ENCODE measurements around the gene APLN. TPM values are rescaled to one million over a fixed set of nuclear protein-coding genes. Genes with fewer than 3 reads are reported as not detected.

Gene APLN
- total RNA-seq, 1 donor, result 0.72 TPM

GRCh38 chrX:129596077-129596476 lies 58.7 kb downstream of the APLN start:
- no peaks in the 10 kb centered on the region for H4K20me1 ChIP-seq (ENCODE audit: insufficient read depth, low read length)
- no peak overlapping the region for H2AFZ ChIP-seq (ENCODE audit: low read length)
- H3K79me2 ChIP-seq (ENCODE audit: insufficient read depth, low read length), result no peaks in the 10 kb centered on the region
- no peak for DNase-seq (ENCODE audit: insufficient read length, low spot score, missing footprints)
- no peaks in the 10 kb centered on the region for H3K27me3 ChIP-seq (ENCODE audit: insufficient read depth, low read length)
- no peak overlapping the region for H3K27ac ChIP-seq (ENCODE audit: low read depth, low read length)
- no peak overlapping the region for H3K4me2 ChIP-seq (ENCODE audit: insufficient read depth, low read length)
- H3K9me3 ChIP-seq (ENCODE audit: low read depth, low read length), result no peaks in the 10 kb centered on the region
- no peaks in the 10 kb centered on the region for H3K4me1 ChIP-seq (ENCODE audit: insufficient read depth, low read length)
- peaks cover 3% of the 10 kb centered on the region for H3K36me3 ChIP-seq (ENCODE audit: insufficient read depth, low read length)
- TF ChIP-seq, protein P1, sequence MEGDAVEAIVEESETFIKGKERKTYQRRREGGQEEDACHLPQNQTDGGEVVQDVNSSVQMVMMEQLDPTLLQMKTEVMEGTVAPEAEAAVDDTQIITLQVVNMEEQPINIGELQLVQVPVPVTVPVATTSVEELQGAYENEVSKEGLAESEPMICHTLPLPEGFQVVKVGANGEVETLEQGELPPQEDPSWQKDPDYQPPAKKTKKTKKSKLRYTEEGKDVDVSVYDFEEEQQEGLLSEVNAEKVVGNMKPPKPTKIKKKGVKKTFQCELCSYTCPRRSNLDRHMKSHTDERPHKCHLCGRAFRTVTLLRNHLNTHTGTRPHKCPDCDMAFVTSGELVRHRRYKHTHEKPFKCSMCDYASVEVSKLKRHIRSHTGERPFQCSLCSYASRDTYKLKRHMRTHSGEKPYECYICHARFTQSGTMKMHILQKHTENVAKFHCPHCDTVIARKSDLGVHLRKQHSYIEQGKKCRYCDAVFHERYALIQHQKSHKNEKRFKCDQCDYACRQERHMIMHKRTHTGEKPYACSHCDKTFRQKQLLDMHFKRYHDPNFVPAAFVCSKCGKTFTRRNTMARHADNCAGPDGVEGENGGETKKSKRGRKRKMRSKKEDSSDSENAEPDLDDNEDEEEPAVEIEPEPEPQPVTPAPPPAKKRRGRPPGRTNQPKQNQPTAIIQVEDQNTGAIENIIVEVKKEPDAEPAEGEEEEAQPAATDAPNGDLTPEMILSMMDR (IDR thresholded peaks at IDR 0.05; ENCODE audit: extremely low read depth, low read depth, low read length), result no peak
- H3K4me3 ChIP-seq (ENCODE audit: insufficient read depth, low read length), result no peak overlapping the region

Other genes with a start within 250 kb of the APLN start
- gene SMARCA1, start 131.5 kb downstream of the APLN start, total RNA-seq, result 44.8 and 58.6 TPM in 2 replicates
- 18.1 and 18.9 TPM in 2 replicates for gene OCRL, start 114.7 kb downstream of the APLN start, total RNA-seq
- not detected in 2 replicates for gene XPNPEP2, start 84.0 kb upstream of the APLN start, total RNA-seq
- gene SASH3, start 125.0 kb upstream of the APLN start, total RNA-seq, result not detected in 2 replicates
- gene ZDHHC9, start 188.9 kb upstream of the APLN start, total RNA-seq, result 28.2 and 33.0 TPM in 2 replicates